ENCODE data around the gene ZNRF4. TPM values are rescaled to one million over a fixed set of nuclear protein-coding genes. Genes with fewer than 3 reads are reported as not detected.
A peak's percentile ranks its signal among the peaks of the same experiment; 100 is the strongest.

Gene ZNRF4
- total and polyA plus RNA-seq, 9 of the 15 experiments (the other 6 are each of a cell fraction or from before 2014, with no cell fraction given), result not detected

- FAIRE-seq (no peak), ATAC-seq (no peak), DNase-seq (ENCODE audit: extremely low read depth in 1 of 4, low spot score in 3 of 4) (no peak)
- WGBS (ENCODE audit: insufficient coverage, low coverage, missing lambda C conversion rate), result 2% methylated on average over 8 of the region's 8 CpGs
- Histone ChIP-seq H4K20me1 (replicated peaks; ENCODE audit: control insufficient read depth, insufficient read depth, low read length) (0 out of 2 replicates have a peak, but pooled peaks cover 4% of the 10 kb centered on the region), H3K9me3 (replicated peaks; ENCODE audit: control insufficient read depth, insufficient read depth, low read depth, low read length) (no peaks in the 10 kb centered on the region), H3K27me3 (ENCODE audit: control insufficient read depth in 2 of 2, insufficient read depth in 2 of 2, low read length in 2 of 2) (peaks cover 24 to 61% of the 10 kb centered on the region in 2 experiments), H3K9ac (ENCODE audit: insufficient read depth in 1 of 2, low read depth in 2 of 2, low read length in 2 of 2) (no peak overlapping the region), H2AFZ (ENCODE audit: low read depth, low read length) (no peak overlapping the region), H3K79me2 (ENCODE audit: control insufficient read depth, insufficient read depth, low read length) (no peaks in the 10 kb centered on the region), H3K4me3 (no peak overlapping the region), H3K4me2 (ENCODE audit: insufficient read depth, low read length) (no peak overlapping the region), H3K36me3 (ENCODE audit: control insufficient read depth, insufficient read depth, low read length) (no peaks in the 10 kb centered on the region), H3K4me1 (replicated peaks in 1 of 2; ENCODE audit: control insufficient read depth in 2 of 2, insufficient read depth in 2 of 2, low read length in 2 of 2) (peaks cover 0 to 4% of the 10 kb centered on the region in 2 experiments; a peak in 2 of 5 replicates), H3K27ac (ENCODE audit: extremely low read depth, low read depth, low read length) (no peak overlapping the region), H3K9me1 (ENCODE audit: control insufficient read depth, insufficient read depth, low read length) (no peaks in the 10 kb centered on the region)
- in situ Hi-C loops (cut with MboI) (no loop called here), intact Hi-C loops (cut with micrococcal nuclease) (no loop called here)
- BruUV-seq (replicated peaks), result no TSS peak
- TF ChIP-seq ZNF780A (CRISPR knock-in tag; IDR thresholded peaks at IDR 0.05), result no peak
- no peak; the same call in 1 of the 2 replicates for TF ChIP-seq ESRRA (IDR thresholded peaks at IDR 0.05; ENCODE audit: borderline replicate concordance, low read depth)
- TF ChIP-seq ZBED1 (IDR thresholded peaks at IDR 0.05), result no peak
- TF ChIP-seq ZNF24 (IDR thresholded peaks at IDR 0.05), result peak; percentile 97
- TF ChIP-seq E2F1 (CRISPR knock-in tag; IDR thresholded peaks at IDR 0.05), result no peak
- TF ChIP-seq ELK1 (CRISPR knock-in tag; IDR thresholded peaks at IDR 0.05), result no peak
- TF ChIP-seq CREBBP (IDR thresholded peaks at IDR 0.05; ENCODE audit: low read depth, low read length), result no peak
- no peak for TF ChIP-seq ZNF121 (CRISPR knock-in tag; conservative IDR thresholded peaks at IDR 0.05)
- TF ChIP-seq UBTF (IDR thresholded peaks at IDR 0.05; ENCODE audit: borderline replicate concordance in 1 of 2, low read depth in 2 of 2, low read length in 2 of 2), result no peak
- ChIA-PET CTCF (ENCODE audit: low intra/inter-chr PET ratio) (no interaction called here), POLR2A (no interaction called here)
These were observed 37.0 kb downstream of the ZNRF4 start for GRCh38 chr19:5492281-5492634.
